ENCODE data around the gene SBK3.

DNA sequence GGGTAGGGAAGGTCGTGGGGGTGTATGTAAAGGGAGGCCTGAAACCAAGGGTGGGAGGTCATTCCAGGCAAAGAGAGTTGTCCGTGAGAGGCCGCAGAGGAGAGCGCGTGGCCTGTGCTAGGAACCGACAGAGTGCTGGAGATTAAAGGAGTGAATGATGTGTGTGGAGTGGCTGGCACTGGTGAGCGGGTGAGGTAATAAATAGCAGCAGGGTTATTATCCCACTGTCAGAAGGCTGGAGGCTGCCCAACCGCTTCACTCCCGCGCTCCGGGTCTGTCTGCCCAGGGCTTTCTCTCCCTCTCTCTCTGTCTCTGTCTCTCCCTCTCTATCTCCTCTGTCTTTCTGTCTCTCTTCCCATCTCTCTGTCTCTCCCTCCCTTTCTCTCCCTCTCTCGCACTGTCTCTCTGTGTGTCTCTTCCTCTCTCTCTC, 17.9 kb upstream of the SBK3 start:
- TF ChIP-seq, protein P1, sequence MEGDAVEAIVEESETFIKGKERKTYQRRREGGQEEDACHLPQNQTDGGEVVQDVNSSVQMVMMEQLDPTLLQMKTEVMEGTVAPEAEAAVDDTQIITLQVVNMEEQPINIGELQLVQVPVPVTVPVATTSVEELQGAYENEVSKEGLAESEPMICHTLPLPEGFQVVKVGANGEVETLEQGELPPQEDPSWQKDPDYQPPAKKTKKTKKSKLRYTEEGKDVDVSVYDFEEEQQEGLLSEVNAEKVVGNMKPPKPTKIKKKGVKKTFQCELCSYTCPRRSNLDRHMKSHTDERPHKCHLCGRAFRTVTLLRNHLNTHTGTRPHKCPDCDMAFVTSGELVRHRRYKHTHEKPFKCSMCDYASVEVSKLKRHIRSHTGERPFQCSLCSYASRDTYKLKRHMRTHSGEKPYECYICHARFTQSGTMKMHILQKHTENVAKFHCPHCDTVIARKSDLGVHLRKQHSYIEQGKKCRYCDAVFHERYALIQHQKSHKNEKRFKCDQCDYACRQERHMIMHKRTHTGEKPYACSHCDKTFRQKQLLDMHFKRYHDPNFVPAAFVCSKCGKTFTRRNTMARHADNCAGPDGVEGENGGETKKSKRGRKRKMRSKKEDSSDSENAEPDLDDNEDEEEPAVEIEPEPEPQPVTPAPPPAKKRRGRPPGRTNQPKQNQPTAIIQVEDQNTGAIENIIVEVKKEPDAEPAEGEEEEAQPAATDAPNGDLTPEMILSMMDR (IDR thresholded peaks at IDR 0.05): no peak
- TF ChIP-seq POLR2A (IDR thresholded peaks at IDR 0.05) (no peak), EP300 (IDR thresholded peaks at IDR 0.05) (no peak)

Data from suprapubic skin (tissue), 3 donors.